GM12892 (cell line): ENCODE results near the gene ALG2. TPM values are rescaled to one million over a fixed set of nuclear protein-coding genes. Genes with fewer than 3 reads are reported as not detected.
A peak's percentile ranks its signal among the peaks of the same experiment; 100 is the strongest.

Experiments used
- DNase-seq: peaks from one replicate; pipeline ENCODE4 v3.0.0; 2011; ENCODE audit not compliant: insufficient read length
- FAIRE-seq: peaks from 2 replicates; lab custom pipeline; 2011; peaks lifted over from hg19 to GRCh38; lab: Jason Lieb, UNC
- POLR2A ChIP-seq: IDR thresholded peaks from 2 replicates; pipeline ENCODE4 v1.6.1; 2011; ENCODE audit warnings: low read depth, low read length, control low read depth
- POLR2AphosphoS5 ChIP-seq: IDR thresholded peaks from 2 replicates; pipeline ENCODE4 v1.6.1; 2011; ENCODE audit warnings: low read depth, low read length, control low read depth
- TAF1 ChIP-seq: IDR thresholded peaks from 2 replicates; pipeline ENCODE4 v1.6.1; 2011; ENCODE audit warnings: low read depth, mild to moderate bottlenecking, control low read depth, low read length, borderline replicate concordance
- polyA plus RNA-seq: library from polyadenylated mRNA; unstranded; fragments of >200 nt; gene quantifications from one replicate; pipeline ENCODE4 v1.2.1, GENCODE V29; 2012; ENCODE audit warnings: missing spikeins, inconsistent platforms; ENCODE audit not compliant: missing spikeins

Gene ALG2, protein sequence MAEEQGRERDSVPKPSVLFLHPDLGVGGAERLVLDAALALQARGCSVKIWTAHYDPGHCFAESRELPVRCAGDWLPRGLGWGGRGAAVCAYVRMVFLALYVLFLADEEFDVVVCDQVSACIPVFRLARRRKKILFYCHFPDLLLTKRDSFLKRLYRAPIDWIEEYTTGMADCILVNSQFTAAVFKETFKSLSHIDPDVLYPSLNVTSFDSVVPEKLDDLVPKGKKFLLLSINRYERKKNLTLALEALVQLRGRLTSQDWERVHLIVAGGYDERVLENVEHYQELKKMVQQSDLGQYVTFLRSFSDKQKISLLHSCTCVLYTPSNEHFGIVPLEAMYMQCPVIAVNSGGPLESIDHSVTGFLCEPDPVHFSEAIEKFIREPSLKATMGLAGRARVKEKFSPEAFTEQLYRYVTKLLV
- polyA plus RNA-seq, result 25.3 TPM

DNA sequence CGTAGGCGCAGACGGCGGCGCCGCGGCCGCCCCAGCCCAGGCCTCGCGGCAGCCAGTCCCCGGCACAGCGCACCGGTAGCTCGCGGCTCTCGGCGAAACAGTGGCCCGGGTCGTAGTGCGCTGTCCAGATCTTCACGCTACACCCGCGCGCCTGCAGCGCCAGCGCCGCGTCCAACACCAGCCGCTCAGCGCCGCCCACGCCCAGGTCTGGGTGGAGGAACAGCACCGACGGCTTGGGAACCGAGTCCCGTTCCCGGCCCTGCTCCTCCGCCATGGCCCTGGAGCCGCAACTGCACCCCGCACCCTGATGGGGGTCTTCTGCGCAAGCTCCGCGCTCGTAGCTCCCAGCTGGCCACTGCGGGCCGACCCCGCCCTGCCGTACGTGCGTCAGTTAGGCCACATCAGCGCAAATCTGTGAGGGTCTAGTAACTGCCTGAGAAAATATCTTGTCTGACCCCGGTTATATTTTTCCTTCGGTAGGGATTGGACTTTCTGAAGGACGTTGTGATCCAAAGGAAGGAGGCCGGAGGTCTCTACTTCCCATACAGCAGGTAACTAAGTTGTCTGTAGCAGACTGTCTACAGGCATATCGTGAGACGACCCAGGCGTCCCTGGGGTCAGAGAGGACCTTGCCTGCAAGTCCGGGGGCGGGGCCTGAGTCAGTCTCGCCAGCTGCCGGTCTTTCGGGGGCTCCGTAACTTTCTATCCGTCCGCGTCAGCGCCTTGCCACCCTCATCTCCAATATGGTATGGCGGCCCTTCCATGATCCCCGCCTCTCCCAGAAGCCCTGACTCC is at the start of gene ALG2, which contains the start of gene SEC61B:
Gene ALG2, minus strand, starts transcription at position 322 of the 795 bp plus-strand sequence. Its CDS starts 48 bp downstream, at position 274.
Gene SEC61B, plus strand, starts transcription at position 662 of the 795 bp plus-strand sequence. Its CDS starts 82 bp downstream, at position 744.
- DNase-seq, result peak; percentile 90
- FAIRE-seq, result peak; percentile 97
- TF ChIP-seq TAF1 (peak; percentile 87), POLR2AphosphoS5 (peak; percentile 93), POLR2A (peak; percentile 97)

DNA sequence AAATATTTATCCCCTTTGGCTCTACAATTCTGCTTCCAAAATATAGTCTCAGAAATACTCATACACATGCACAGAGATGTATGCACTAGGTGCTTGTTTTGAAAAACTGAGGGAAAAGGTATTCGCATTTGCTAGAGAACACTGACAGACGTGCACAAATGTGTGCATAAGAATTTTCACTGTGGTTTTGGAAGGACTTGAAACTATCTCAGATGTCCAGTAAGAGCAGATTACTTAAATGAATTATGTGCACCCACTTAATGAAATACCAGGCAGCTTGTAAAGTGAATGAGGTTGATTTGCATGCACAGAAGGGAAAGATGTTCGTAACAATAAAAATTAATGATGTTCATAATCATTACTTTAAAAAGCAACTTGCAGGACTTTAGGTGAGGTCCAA is 48.7 kb upstream of the ALG2 start:
- no peak for TF ChIP-seq POLR2AphosphoS5
- TF ChIP-seq TAF1, result no peak
- FAIRE-seq (no peak), DNase-seq (no peak)

DNA sequence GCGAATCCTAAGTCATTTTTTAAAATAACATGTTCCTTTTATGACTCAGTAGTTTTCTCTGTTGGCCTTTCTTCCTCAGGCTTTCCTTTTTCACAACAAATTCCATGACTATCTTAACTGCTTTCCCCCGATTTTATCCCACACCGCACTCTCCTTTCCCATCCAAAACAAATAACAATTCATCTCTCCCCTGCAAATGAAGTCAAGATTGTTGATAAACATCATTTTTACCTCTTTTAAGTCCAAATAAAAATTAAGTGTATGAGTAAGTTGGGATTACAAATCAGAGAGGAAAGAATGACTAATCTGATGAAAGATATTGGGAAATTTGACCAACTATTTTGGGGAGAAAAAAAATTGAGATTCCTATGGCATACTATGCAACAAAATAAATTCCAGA is 47.7 kb upstream of the ALG2 start:
- DNase-seq, result no peak
- TF ChIP-seq POLR2A (no peak), POLR2AphosphoS5 (no peak), TAF1 (no peak)
- no peak for FAIRE-seq

DNA sequence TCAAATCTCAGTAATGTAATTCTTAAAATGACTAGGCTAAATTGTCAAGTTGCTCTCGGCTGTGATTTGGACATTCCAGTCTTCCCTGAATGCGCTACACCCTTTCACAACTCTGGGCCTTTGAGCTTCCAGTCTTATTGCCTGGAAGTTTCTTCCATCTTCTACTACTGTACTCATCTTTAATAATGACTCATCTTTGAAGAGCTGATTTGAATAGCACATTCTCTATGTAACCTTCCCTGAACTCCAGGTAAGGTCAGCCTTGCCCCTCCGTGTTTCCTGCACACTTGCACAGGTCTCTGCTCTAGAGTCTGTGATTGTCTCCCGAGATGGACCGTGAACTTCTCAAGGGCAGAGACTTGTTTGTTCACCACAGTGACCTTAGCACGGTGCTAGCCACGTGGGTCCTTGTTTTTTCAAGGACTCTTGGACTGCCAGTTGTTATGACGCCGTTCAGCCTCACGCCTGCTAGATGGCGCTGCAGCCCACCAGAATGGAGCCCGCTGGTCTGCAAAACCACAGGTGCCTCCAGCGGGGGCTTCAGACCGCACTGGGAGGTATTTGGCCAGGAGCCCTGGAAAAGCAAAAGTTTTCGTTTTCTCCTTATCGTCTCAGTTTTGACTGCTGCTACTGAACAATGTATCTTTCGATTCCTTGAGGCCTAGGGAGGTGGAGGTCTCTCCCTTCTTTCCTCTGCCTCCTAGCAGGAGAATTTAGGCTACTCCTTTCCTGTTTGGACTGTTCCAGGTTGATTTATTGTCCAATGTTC is 44.7 kb upstream of the ALG2 start:
- peak; percentile 94 for FAIRE-seq
- no peak for DNase-seq
- TF ChIP-seq TAF1, result no peak
- no peak for TF ChIP-seq POLR2A
- TF ChIP-seq POLR2AphosphoS5, result no peak

DNA sequence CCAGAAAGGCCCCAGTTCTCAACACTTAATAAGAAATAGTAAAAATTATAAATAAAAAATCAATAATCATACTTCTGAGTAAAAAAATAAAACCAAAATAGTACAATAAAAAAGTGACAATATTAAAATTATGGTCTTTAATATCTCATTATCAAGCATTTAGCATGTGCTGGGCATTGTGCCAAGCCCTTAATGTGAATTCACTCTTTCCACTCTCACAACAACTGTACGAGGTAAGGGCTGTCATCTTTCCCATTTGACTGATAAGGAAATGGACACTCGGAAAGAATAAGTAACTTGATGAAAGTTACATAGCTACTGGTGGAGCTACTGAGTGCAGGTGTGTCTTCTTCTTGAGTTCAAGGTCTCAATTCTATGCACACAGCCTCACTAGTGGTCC is 43.9 kb upstream of the ALG2 start:
- TF ChIP-seq POLR2A (no peak), POLR2AphosphoS5 (no peak), TAF1 (no peak)
- DNase-seq (no peak), FAIRE-seq (no peak)

DNA sequence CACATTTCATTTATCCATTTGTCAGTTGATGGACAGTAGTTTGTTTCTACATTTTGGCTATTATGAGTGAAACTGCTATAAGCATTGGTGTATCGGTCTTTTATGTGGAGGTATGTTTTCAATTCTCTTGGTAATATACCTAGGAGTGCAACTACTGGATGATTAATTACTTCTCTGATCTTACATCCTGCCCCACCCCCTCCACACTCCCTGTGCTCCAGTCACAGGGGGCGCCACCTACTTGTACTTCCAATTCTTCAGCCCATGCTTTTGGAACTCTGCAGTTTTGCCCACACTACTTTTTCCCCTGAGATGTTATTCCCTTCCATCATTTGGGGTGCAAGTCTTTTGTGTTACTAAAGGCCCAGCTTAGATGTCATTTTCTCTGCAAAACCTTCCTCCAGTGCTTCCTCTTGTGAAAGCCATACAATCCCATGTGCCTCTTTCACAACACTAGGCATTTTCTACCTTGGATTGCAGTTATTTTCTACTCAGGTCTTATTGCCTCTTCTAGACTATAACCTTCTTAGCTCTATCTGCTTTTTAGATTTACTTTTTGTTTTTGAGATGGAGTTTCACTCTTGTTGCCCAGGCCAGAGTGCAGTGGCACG is 42.4 kb upstream of the ALG2 start:
- TF ChIP-seq TAF1 (no peak), POLR2AphosphoS5 (no peak), POLR2A (no peak)
- FAIRE-seq (no peak), DNase-seq (no peak)

DNA sequence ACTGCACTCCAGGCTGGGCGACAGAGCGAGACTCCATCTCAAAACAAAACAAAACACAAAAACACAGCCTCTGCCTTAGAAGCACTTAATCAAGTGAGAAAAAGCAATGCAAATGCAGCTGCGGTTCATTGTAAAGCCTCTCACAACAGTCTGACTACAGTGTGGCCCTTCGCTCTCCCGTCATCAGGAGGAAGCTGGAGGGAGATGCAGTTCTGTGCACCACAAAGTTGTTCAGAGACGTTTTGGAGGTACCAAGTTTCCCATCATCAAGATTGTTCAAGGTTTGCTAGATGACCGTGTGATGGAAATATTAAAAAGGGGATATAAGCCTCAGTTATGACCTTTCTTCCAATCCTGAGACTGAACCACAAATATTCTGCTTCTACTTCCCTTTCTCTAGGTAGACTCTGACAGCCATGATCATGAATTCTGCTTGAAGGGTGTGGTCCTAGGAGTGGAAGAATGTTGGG is 41.2 kb upstream of the ALG2 start:
- peak; percentile 53 for FAIRE-seq
- DNase-seq, result no peak
- TF ChIP-seq TAF1, result no peak
- TF ChIP-seq POLR2AphosphoS5, result no peak

DNA sequence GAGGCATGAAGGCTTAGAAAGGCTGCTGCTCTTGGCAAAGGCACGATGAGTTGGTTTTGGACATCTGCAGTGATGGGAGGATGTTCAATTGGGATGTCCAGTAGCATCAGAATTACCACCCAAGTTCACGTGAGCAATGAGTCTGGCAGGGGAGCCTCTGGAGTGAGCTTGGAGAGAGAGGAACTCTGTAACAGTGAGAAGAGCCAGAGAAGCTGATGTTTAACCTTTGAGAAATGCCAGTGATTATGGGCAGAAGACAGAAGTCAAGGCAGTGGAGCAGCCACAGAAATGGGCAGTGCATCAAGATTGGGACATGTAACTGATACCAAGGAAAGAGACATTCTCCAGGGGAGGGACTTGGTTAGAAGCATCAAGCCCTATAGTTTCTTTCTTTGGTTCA is 40.2 kb upstream of the ALG2 start:
- no peak for DNase-seq
- TF ChIP-seq POLR2AphosphoS5, result no peak
- no peak for TF ChIP-seq POLR2A
- TF ChIP-seq TAF1, result no peak
- no peak for FAIRE-seq

DNA sequence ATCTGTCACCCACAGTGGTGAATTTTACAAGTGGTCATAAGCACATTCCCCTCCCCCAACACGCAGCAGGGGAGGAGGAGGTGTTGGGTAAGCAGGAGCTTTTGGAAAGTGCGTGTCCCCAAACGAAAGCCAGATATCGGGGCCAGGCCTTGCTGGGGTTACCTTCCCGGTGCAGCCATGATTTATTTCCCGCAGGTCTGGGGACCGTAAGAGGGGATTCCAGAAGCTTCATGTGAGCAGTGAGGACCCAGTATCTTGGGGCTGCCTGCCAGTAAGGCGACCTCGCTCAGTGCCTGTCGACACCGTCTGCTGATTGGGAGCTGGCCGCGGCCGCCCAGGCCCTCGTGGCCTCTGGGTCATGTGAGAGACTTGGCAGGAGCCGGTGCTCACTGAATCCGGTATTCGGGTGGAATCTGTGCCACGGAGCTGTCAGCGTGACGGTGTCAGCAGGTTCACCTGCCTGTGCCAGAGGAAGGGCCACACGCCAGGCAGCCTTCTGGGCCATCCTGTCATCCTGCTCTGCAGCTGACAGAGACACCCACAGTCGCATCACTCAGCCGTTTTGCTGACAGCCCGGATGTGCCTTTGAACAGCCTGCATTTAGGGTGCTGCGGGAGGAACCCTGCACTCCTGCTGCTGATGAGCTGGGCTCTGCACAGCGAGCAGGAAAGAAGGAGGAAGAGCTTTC is 37.6 kb upstream of the ALG2 start:
- DNase-seq, result no peak
- TF ChIP-seq POLR2A (no peak), TAF1 (no peak), POLR2AphosphoS5 (no peak)
- FAIRE-seq, result peak; percentile 76

DNA sequence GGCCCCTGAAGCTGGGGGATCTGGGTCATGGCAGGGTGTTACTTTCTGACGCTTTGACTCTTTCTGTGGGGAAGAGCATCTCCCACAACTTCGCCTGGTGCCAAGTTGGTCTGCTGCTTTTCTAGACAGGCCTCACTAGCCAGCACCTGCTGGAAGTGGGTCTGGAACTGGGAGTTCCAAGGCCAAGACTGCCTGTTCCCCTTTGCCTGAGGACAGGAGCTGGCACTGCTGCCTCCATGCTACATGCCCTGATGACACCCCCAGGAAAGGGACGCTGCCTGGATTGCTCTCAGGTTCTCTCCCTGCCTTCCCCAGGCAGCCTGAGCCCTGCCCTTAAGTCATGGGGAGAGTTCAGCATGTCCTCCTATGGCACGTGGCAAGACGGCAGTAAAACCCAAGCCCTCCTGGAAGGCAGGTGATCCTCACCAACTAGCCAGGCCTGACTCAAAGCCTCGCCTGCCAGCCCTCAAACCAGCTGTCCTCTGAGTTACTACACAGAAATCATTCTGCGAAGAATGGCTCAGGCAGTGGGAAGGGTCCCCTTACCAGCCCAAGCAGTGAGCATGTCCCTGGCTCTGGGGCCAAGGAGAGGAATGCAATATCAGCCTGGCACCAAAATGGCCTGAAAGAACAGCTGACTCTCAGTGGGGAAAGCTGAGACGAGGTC is 36.1 kb upstream of the ALG2 start:
- no peak for TF ChIP-seq POLR2A
- TF ChIP-seq TAF1, result no peak
- TF ChIP-seq POLR2AphosphoS5, result no peak
- DNase-seq (no peak), FAIRE-seq (peak; percentile 61)
